Right forelimb (tissue), 1 donor: Measurements from ENCODE around the gene CLEC3B.
"Not testable (repeated sequence)": the region's sequence is repeated elsewhere in the genome, so short reads cannot be mapped to it uniquely, and the experiment has no call there.

Source experiments
- DNase-seq: peaks from one replicate; pipeline ENCODE4 v3.0.0-alpha.2; 2018

CLEC3B gene

DNA sequence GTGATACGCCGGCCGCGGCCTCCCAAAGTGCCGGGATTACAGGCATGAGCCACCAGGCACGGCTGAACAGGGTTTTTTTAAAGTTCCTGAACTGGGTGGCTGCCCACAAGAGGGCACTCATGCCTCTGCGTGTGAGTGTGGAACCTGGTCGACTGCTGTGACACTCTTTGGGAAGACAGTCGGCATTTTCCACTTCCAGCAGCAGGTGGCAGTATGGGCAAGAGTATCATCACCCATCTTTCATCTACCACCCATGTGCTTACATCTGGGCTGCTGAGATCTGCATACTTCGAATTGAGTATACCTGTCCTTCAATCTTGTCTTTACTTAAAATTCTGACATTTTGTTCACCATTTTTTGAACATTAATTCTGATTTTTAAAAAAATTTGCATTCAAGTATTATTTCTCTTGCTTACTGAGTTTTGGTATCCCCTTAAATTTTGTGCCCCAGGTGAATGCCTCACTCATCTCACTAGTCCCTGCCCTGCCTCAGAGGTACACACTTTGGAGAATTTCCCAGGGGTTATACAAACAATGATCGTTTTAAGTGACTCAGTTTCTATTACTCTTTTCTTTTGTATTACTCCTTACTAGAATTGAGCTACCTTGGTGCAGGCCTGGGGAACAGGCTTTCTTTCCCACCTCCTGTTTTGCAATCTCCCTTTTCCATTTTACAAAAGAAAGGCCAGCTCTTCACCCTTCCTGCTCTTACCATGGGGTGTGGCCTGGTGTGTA lies 11.8 kb downstream of the CLEC3B start:
- DNase-seq: peak; percentile 90

GRCh38 chr3:45041666-45042065 lies 15.6 kb downstream of the CLEC3B start:
- DNase-seq: no peak

- no peak for DNase-seq
Measured at GRCh38 chr3:45042162-45042561, 16.1 kb downstream of the CLEC3B start.

- DNase-seq: no peak
Measured at GRCh38 chr3:45043728-45044299, 17.7 kb downstream of the CLEC3B start.

- no peak for DNase-seq
Measured at GRCh38 chr3:45048244-45048643, 22.1 kb downstream of the CLEC3B start.

DNA sequence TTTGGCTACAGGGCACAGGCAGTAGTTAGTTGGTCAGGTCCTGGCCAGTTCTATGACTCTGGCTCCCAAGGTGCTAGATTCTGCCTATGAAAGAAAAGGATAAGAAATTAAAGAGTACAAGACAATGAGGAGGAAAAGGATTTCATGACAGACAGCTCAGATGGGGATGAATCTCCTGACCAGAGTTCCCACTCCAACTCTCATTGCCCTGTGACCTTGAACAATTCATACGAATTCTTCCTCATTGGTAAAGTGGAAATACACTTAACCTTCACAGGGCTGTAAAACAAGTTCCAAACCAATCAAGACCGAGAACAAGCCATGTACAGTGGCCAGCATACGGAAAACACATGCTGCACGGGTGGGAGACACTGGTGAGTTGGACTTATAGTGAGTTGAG lies 23.7 kb downstream of the CLEC3B start:
- no peak for DNase-seq

- no peak for DNase-seq
Measured at GRCh38 chr3:45051685-45052084, 25.6 kb downstream of the CLEC3B start.

GRCh38 chr3:45053805-45054195 lies 27.7 kb downstream of the CLEC3B start:
- DNase-seq: not testable (repeated sequence)

DNA sequence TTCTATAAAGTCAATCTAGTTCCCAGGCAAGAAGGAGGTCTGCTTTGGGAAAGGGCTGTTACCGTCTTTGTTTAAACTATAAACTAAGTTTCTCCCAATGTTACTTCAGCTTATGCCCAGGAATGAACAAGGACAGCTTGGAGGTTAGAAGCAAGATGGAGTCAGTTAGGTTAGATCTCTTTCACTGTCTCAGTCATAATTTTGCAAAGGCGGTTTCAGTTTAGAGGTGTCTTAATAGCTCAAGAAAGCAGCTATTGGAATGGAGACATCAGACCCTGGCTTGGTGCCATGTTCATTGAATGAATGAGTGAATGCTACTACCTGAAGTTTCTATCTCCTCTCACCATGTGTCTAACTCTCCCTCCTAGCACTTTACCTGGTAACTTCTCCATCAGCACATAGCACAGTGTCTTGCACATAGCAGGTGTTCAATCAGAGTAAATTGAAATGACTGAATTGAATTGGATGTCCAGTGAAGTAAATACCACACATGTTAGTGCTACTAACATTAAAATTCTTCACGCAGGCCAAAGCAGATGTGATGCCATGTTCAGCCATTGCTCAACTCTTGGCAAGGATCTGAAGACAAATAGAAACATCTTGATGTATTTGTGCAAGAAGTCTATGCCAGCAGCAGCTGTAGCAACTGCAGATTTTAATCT lies 28.2 kb downstream of the CLEC3B start:
- no peak for DNase-seq

GRCh38 chr3:45055032-45055410 lies 28.9 kb downstream of the CLEC3B start:
- no peak for DNase-seq

GRCh38 chr3:45055411-45056143 lies 29.5 kb downstream of the CLEC3B start:
- DNase-seq: no peak

DNA sequence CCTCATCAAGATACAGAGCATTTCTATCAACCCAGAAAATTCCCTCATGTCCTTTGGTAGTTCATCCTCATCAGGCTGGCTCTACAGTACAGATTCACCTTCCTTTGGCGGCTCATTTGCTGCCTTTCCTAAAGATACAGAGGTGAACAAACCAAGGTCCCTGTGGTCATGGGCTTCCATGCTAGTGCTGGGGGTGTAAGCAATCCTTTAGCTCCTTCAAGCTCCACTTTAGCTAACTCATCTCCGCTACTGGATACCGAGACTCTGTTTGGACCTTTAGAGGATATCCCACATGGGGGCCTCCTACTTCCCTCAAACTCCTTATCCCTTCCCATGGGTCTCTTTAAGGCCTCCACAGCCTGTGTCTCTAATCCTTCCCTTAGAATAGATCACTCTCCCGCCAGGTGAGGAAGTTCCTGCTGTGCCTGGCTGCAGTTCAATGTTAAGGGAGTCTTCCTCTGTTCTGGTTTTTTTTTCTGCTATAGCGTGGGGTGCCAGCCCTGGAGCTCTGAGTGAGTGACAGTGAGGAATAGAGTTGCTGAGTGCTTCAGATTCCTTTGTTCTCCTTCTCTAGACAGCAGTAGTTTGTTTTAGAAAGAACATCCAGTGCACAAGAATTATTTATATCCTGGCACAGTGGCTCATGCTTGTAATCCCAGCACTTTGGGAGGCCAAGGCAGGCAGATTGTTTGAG lies 30.7 kb downstream of the CLEC3B start:
- no peak for DNase-seq

DNA sequence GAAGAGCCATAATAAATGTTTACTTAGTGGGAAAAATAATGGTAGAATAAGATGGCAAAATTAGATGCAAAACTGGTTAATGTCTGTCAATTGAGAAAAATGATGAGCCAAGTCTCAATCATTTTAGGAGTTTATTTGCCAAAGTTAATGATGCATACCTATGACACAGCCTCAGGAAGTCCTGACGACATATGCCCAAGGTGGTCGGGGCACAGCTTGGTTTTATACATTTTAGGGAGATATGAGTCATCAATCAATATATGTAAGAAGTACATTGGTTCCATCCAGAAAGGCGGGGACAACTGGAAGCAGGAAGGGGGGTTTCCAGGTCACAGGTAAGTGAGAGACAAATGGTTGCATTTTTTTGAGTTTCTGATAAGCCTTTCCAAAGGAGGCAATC lies 31.5 kb downstream of the CLEC3B start:
- DNase-seq: no peak

- no peak for DNase-seq
Measured at GRCh38 chr3:45059132-45059531, 33.0 kb downstream of the CLEC3B start.

GRCh38 chr3:45060165-45060892 lies 34.2 kb downstream of the CLEC3B start:
- DNase-seq: no peak

DNA sequence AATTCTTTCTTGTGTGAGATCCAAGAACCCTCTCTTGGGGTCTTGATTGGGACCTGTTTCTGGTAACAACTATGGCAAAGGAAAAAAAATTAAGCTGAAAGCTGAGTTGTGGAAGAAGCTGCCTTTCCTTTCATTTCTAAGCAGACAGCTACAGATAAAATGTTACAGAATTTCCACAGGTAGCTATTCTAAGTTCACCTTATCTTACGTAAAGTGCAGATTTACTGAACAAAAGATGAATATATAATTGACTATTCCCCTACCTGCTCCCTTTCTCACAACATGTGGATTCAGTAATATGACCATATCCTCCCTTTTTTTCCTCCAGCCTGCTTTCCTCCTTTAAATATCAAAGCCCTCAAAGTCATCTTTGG lies 36.6 kb downstream of the CLEC3B start:
- DNase-seq: no peak

DNA sequence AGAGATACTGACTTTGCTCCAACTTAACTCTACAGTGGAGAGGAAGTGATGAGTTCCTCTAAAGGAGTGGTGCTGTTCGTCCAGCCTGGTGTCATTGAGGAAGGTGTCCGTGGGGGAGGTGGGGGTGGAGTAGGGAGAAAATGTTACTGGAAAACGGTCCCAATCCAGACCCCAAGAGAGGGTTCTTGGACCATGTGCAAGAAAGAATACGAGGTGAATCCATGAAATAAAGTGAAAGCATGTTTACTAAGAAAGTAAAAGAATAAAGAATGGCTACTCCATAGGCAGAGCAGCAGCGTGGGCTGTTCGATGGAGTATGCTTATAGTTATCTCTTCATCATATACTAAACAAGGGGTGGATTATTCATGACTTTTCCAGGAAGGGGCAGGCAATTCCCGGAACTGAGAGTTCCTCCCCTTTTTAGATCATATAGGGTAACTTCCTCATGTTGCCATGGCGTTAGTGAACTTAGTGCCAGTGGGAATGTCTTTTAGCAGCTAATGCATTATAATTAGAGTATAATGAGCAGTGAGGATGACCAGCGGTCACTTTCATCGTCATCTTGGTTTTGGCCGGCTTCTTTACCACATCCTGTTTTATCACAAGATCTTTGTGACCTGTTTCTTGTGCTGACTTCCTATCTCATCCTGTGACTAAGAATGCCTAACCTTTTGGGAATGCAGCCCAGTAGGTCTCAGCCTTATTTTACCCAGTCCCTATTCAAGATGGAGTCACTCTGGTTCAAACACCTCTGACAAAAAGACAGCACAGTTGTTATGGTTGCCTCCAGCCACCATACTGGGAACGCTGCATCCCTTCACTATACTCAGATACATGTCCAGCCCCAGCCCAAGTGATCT lies 38.6 kb downstream of the CLEC3B start:
- DNase-seq: no peak

- DNase-seq: no peak
Measured at GRCh38 chr3:45065373-45065720, 39.2 kb downstream of the CLEC3B start.

DNA sequence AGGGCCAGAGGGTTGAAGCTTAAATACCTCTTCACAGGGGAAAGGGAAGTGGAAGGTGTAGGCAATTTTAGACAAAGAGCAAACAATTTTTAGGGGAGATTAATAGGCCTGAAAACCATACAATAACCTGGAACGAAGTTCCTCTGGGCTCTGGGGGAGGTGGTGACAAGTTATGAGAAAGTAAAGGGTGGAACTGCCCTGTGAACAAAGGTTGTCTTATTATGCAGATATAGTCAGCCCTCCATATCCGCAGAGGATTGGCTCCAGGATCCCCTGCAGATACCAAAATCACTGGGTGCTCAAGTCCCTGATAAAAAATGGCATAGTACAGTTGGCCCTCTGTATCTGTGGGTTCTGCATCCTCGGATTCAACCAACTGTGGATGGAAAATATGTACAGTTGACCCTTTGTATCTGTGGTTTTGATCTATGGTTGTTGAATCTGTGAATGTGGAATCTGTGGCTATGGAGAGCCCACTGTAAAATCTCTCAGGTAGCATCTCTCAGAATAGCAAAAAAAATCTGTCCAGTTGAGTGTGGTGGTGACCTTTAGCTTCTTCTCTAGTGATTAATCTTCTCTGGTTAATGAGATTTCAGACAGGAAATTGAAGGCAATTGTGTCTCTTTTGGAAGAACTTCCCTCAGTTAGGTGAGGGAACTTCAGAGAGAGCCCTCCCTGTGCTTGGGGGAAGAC lies 40.2 kb downstream of the CLEC3B start:
- DNase-seq: no peak

DNA sequence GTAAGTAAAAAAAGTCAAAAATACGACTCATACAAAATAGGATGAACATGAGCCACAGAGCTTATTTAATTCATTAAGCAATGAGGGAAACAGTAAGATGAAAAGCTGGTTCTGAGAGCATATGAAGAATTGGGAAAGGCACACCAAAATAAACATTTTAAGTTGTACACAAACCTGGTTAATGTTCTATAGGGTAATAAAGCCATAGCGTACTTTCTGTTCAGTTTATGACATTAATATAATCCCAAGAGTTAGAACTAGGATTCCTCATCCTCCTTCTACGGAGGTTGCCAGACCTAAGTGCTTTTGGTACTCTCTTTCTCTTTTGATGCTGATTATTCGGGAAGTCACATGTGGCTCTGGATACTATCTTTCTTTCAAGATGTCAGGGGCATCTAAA lies 41.4 kb downstream of the CLEC3B start:
- no peak for DNase-seq

DNA sequence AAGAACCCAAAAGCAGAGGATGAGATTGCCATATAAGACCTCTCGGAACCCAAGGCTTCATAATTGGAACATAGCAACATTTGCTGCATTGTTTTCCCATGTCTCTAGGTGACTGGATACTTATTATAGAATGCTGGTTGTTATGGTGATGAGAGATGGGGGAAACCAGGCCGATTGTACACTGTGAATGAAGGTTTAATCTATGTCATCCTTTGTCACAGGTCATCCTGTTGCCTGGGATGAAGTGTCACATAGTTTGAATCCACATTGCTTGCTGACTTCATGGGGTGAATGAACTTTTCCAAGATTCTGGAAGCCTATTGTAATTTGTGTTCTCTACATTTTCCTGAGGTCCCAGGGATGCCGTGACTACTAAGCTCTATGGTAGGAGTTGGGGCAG lies 41.8 kb downstream of the CLEC3B start:
- DNase-seq: no peak
